H9 (cell line): ENCODE measurements around the gene ZNF488. TPM values are rescaled to one million over a fixed set of nuclear protein-coding genes. Genes with fewer than 3 reads are reported as not detected.

Experiments
- DNase-seq: peaks from one replicate; pipeline ENCODE4 v3.0.0-alpha.2; 2017
- H2AFZ ChIP-seq: one replicate; pipeline ENCODE4 v1.6.1; 2013; ENCODE audit warnings: mild to moderate bottlenecking, low read length, control low read depth, moderate library complexity
- H2AK5ac ChIP-seq: 2 replicates; pipeline ENCODE4 v1.6.1; 2013; ENCODE audit warnings: low read length, control low read depth, mixed read lengths; ENCODE audit not compliant: insufficient read length
- H2BK120ac ChIP-seq: one replicate; pipeline ENCODE4 v1.6.1; 2013; ENCODE audit warnings: low read depth, mild to moderate bottlenecking, low read length, control low read depth, inconsistent platforms; ENCODE audit not compliant: poor library complexity, severe bottlenecking
- H2BK12ac ChIP-seq: 2 replicates; pipeline ENCODE4 v1.6.1; 2013; ENCODE audit warnings: low read length, control low read depth, mixed read lengths, low read depth; ENCODE audit not compliant: insufficient read length
- H2BK15ac ChIP-seq: 2 replicates; pipeline ENCODE4 v1.6.1; 2013; ENCODE audit warnings: low read depth, low read length, control low read depth
- H2BK20ac ChIP-seq: one replicate; pipeline ENCODE4 v1.6.1; 2013; ENCODE audit warnings: low read depth, mild to moderate bottlenecking, low read length, control low read depth, inconsistent platforms; ENCODE audit not compliant: poor library complexity, severe bottlenecking
- H2BK5ac ChIP-seq: 2 replicates; pipeline ENCODE4 v1.6.1; 2013; ENCODE audit warnings: low read length, control low read depth, mixed read lengths; ENCODE audit not compliant: insufficient read length
- H3K14ac ChIP-seq: 2 replicates; pipeline ENCODE4 v1.6.1; 2013; ENCODE audit warnings: low read length, control low read depth; ENCODE audit not compliant: insufficient read depth
- H3K18ac ChIP-seq: 2 replicates; pipeline ENCODE4 v1.6.1; 2013; ENCODE audit warnings: low read depth, mild to moderate bottlenecking, mixed read lengths, low read length, control low read depth; ENCODE audit not compliant: insufficient read length
- H3K23ac ChIP-seq: 2 replicates; pipeline ENCODE4 v1.6.1; 2013; ENCODE audit warnings: low read length, control low read depth, mixed read lengths, low read depth; ENCODE audit not compliant: insufficient read length
- H3K23me2 ChIP-seq: 2 replicates; pipeline ENCODE4 v1.6.1; 2013; ENCODE audit warnings: low read depth, mild to moderate bottlenecking, mixed read lengths, low read length, control low read depth; ENCODE audit not compliant: insufficient read length, poor library complexity, severe bottlenecking
- H3K27ac ChIP-seq: 2 replicates; pipeline ENCODE4 v1.5.1; 2013; ENCODE audit warnings: low read length, control low read depth, mixed read lengths, low read depth; ENCODE audit not compliant: insufficient read length
- H3K27me3 ChIP-seq: 2 replicates; pipeline ENCODE4 v1.6.1; 2013; ENCODE audit warnings: low read length, control low read depth, inconsistent platforms; ENCODE audit not compliant: insufficient read depth
- H3K4ac ChIP-seq: 2 replicates; pipeline ENCODE4 v1.6.1; 2013; ENCODE audit warnings: low read depth, mild to moderate bottlenecking, control low read depth, inconsistent platforms, low read length, moderate library complexity
- H3K4me1 ChIP-seq: 2 replicates; pipeline ENCODE4 v1.6.1; 2013; ENCODE audit warnings: low read length, control low read depth, inconsistent platforms; ENCODE audit not compliant: insufficient read depth
- H3K4me2 ChIP-seq: 2 replicates; pipeline ENCODE4 v1.6.1; 2013; ENCODE audit warnings: low read length, control low read depth, mixed read lengths; ENCODE audit not compliant: insufficient read length, insufficient read depth
- H3K56ac ChIP-seq: 2 replicates; pipeline ENCODE4 v1.6.1; 2013; ENCODE audit warnings: low read depth, mild to moderate bottlenecking, mixed read lengths, low read length, control low read depth; ENCODE audit not compliant: insufficient read length
- H3K79me1 ChIP-seq: 2 replicates; pipeline ENCODE4 v1.6.1; 2013; ENCODE audit warnings: low read depth, mild to moderate bottlenecking, moderate library complexity, low read length, control low read depth, inconsistent platforms; ENCODE audit not compliant: insufficient read depth, poor library complexity, severe bottlenecking
- H3K79me2 ChIP-seq: 2 replicates; pipeline ENCODE4 v1.6.1; 2013; ENCODE audit warnings: low read length, control low read depth, inconsistent platforms; ENCODE audit not compliant: insufficient read depth
- H3K9ac ChIP-seq: 2 replicates; pipeline ENCODE4 v1.6.1; 2013; ENCODE audit warnings: low read length, control low read depth, mixed read lengths; ENCODE audit not compliant: insufficient read length; ENCODE audit errors: extremely low read depth
- H3K9me3 ChIP-seq: one replicate; pipeline ENCODE4 v1.6.1; 2013; ENCODE audit warnings: low read depth, low read length, inconsistent platforms; ENCODE audit not compliant: control insufficient read depth
- H3T11ph ChIP-seq: one replicate; pipeline ENCODE4 v1.6.1; 2013; ENCODE audit warnings: mild to moderate bottlenecking, low read length, control low read depth, inconsistent platforms
- H4K20me1 ChIP-seq: one replicate; pipeline ENCODE4 v1.6.1; 2013; ENCODE audit not compliant: control insufficient read depth, insufficient read length, insufficient read depth
- H4K5ac ChIP-seq: 2 replicates; pipeline ENCODE4 v1.6.1; 2013; ENCODE audit warnings: low read depth, mild to moderate bottlenecking, mixed read lengths, low read length, control low read depth; ENCODE audit not compliant: insufficient read length
- H4K8ac ChIP-seq: replicated peaks from 2 replicates; pipeline ENCODE4 v1.6.1; 2013; ENCODE audit warnings: low read length, control low read depth, mixed read lengths, low read depth; ENCODE audit not compliant: insufficient read length
- H4K91ac ChIP-seq: 2 replicates; pipeline ENCODE4 v1.6.1; 2013; ENCODE audit warnings: low read depth, mild to moderate bottlenecking, moderate library complexity, mixed read lengths, low read length, control low read depth; ENCODE audit not compliant: insufficient read length
- H3K27ac Mint-ChIP-seq, 3 experiments: 2 replicates in 2 of 3; 3 replicates in 1 of 3; pipeline ENCODE4 v1.8.0; 2020 to 2021; ENCODE audit warnings: mixed read lengths in 3 of 3, mild to moderate bottlenecking in 1 of 3, moderate library complexity in 1 of 3
- H3K27me3 Mint-ChIP-seq: 2 replicates; pipeline ENCODE4 v1.8.0; 2021; ENCODE audit warnings: low read depth, mild to moderate bottlenecking, moderate library complexity, mixed read lengths
- H3K36me3 Mint-ChIP-seq, 3 experiments: 2 replicates in 2 of 3; 3 replicates in 1 of 3; pipeline ENCODE4 v1.8.0; 2020 to 2021; ENCODE audit warnings: low read depth in 3 of 3, mixed read lengths in 3 of 3; ENCODE audit not compliant: insufficient read depth in 1 of 3
- H3K4me1 Mint-ChIP-seq, 2 experiments: 2 replicates each; pipeline ENCODE4 v1.8.0; 2020; ENCODE audit warnings: mixed read lengths in 2 of 2
- H3K4me3 Mint-ChIP-seq, 2 experiments: 2 replicates in 1 of 2; 3 replicates in 1 of 2; pipeline ENCODE4 v1.8.0; 2020 to 2021; ENCODE audit warnings: mild to moderate bottlenecking in 2 of 2, mixed read lengths in 2 of 2, moderate library complexity in 1 of 2
- H3K9me3 Mint-ChIP-seq, 2 experiments: 2 replicates in 1 of 2; 3 replicates in 1 of 2; pipeline ENCODE4 v1.8.0; 2020; ENCODE audit warnings: mild to moderate bottlenecking in 2 of 2, mixed read lengths in 2 of 2, moderate library complexity in 1 of 2
- WGBS: extraction: QIAGEN DNeasy Blood & Tissue Kit; methylation state at CpG from one replicate; pipeline ENCODE4 v1.1.7; 2013; ENCODE audit warnings: missing lambda C conversion rate, low lambda C conversion rate, mixed read lengths; ENCODE audit not compliant: insufficient read length; ENCODE audit errors: extremely low coverage; 5-methylcytosine and 5-hydroxymethylcytosine counted together
- total RNA-seq: library from RNA; stranded (reverse); gene quantifications from 2 replicates; pipeline ENCODE4 v1.2.1, GENCODE V29; 2021
- TF ChIP-seq, protein P1 (sequence below): fragments of 200-600 bp; sonication (generic); conservative IDR thresholded peaks from 3 replicates; pipeline ENCODE4 v1.8.0; 2021; ENCODE audit warnings: antibody characterized with exemption, mild to moderate bottlenecking

ZNF488 gene
- total RNA-seq, 1 experiment from 2014 or later, result 2.9 TPM

DNA sequence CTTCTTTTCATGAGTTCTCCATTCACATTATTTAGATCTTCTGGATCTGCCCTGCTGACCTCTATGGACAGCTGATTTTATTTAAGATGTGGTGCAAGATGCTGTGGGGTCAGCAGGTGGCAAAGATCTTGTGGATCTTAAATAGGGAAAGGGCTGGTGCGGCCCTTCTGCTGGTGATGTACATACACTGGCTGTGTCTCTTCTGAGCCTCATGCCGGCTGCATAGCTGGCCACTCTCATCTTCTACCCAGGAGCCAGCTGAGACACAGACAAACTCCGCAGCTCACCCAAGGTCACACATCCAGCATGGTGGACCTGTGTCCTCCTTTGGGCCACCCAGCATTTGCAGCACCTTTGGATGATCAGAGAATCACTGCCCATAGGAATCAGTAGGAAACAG lies 26.2 kb downstream of the ZNF488 start:
- Histone ChIP-seq H2BK12ac (no peak overlapping the region), H3K79me2 (no peaks in the 10 kb centered on the region), H2BK120ac (no peak overlapping the region), H2AK5ac (no peak overlapping the region), H4K5ac (no peak overlapping the region), H3K4me1 (no peaks in the 10 kb centered on the region), H3K9ac (no peak overlapping the region), H3T11ph (no peak overlapping the region), H2BK5ac (no peak overlapping the region), H4K8ac (no peak overlapping the region), H3K4me2 (no peak overlapping the region), H3K79me1 (no peaks in the 10 kb centered on the region), H3K4ac (no peak overlapping the region), H3K23ac (no peak overlapping the region), H4K91ac (no peak overlapping the region), H2AFZ (no peak overlapping the region), H3K23me2 (no peaks in the 10 kb centered on the region), H3K27ac (no peak overlapping the region), H3K9me3 (no peaks in the 10 kb centered on the region), H3K18ac (no peak overlapping the region), H2BK15ac (no peak overlapping the region), H2BK20ac (no peak overlapping the region), H3K14ac (no peak overlapping the region), H3K27me3 (no peaks in the 10 kb centered on the region), H3K56ac (no peak overlapping the region), H4K20me1 (no peaks in the 10 kb centered on the region)
- H3K9me3 Mint-ChIP-seq, result no peaks in the 10 kb centered on the region
- H3K4me3 Mint-ChIP-seq, result no peak overlapping the region
- H3K4me1 Mint-ChIP-seq, result peaks cover 5 to 10% of the 10 kb centered on the region in 2 experiments; a peak in 3 of 4 replicates
- TF ChIP-seq, protein P1, sequence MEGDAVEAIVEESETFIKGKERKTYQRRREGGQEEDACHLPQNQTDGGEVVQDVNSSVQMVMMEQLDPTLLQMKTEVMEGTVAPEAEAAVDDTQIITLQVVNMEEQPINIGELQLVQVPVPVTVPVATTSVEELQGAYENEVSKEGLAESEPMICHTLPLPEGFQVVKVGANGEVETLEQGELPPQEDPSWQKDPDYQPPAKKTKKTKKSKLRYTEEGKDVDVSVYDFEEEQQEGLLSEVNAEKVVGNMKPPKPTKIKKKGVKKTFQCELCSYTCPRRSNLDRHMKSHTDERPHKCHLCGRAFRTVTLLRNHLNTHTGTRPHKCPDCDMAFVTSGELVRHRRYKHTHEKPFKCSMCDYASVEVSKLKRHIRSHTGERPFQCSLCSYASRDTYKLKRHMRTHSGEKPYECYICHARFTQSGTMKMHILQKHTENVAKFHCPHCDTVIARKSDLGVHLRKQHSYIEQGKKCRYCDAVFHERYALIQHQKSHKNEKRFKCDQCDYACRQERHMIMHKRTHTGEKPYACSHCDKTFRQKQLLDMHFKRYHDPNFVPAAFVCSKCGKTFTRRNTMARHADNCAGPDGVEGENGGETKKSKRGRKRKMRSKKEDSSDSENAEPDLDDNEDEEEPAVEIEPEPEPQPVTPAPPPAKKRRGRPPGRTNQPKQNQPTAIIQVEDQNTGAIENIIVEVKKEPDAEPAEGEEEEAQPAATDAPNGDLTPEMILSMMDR, result no peak
- DNase-seq, result no peak
- no peaks in the 10 kb centered on the region; the same call in 1 of the 2 replicates for H3K27me3 Mint-ChIP-seq
- no peak overlapping the region for H3K27ac Mint-ChIP-seq
- no peaks in the 10 kb centered on the region for H3K36me3 Mint-ChIP-seq
- WGBS, result no CpG with 5 or more reads among the region's 3 CpGs
